Spleen (tissue), 11 donors: Measurements from ENCODE around the gene CFAP54. TPM values are rescaled to one million over a fixed set of nuclear protein-coding genes. Genes with fewer than 3 reads are reported as not detected.

ENCODE experiments used
- DNase-seq: peaks from one replicate; pipeline ENCODE4 v3.0.0-alpha.2; 2020
- H3K27ac ChIP-seq, 8 donors: fragments of 200-600 bp; sonication (generic) in 7 of 8; 1 replicate in 4 of 8; 2 replicates in 4 of 8; pipeline versions ENCODE4 v1.5.0 to v1.8.0; 2016 to 2021; ENCODE audit warnings: inconsistent platforms in 4 of 8, mild to moderate bottlenecking in 4 of 8, moderate library complexity in 1 of 8
- H3K27me3 ChIP-seq, 7 donors: fragments of 200-600 bp; sonication (generic) in 6 of 7; replicated peaks in 1 of 7; 1 replicate in 4 of 7; 2 replicates in 3 of 7; pipeline versions ENCODE4 v1.5.0 to v1.8.0; 2016 to 2021; ENCODE audit warnings: inconsistent platforms in 3 of 7, mild to moderate bottlenecking in 1 of 7
- H3K36me3 ChIP-seq, 6 donors: fragments of 200-600 bp; sonication (generic) in 5 of 6; 1 replicate in 4 of 6; 2 replicates in 2 of 6; pipeline versions ENCODE4 v1.5.0 to v1.8.0; 2016 to 2021; ENCODE audit warnings: inconsistent platforms in 2 of 6
- H3K4me1 ChIP-seq, 6 donors: fragments of 200-600 bp; sonication (generic) in 5 of 6; 1 replicate in 3 of 6; 2 replicates in 3 of 6; pipeline versions ENCODE4 v1.5.0 to v1.8.0; 2016 to 2021; ENCODE audit warnings: inconsistent platforms in 3 of 6
- H3K4me3 ChIP-seq, 8 donors: fragments of 200-600 bp; sonication (generic) in 7 of 8; 1 replicate in 4 of 8; 2 replicates in 4 of 8; pipeline versions ENCODE4 v1.5.0 to v1.8.0; 2016 to 2021; ENCODE audit warnings: inconsistent platforms in 4 of 8, mild to moderate bottlenecking in 4 of 8, moderate library complexity in 2 of 8
- H3K9me3 ChIP-seq, 8 donors: fragments of 200-600 bp; sonication (generic) in 7 of 8; 1 replicate in 4 of 8; 2 replicates in 4 of 8; pipeline versions ENCODE4 v1.5.0 to v1.8.0; 2016 to 2021; ENCODE audit warnings: inconsistent platforms in 4 of 8
- POLR2A ChIP-seq, 3 donors: fragments of 450-650 bp; IDR thresholded peaks; one replicate each; pipeline ENCODE4 v1.5.1; 2017; ENCODE audit warnings: antibody characterized with exemption in 3 of 3, mild to moderate bottlenecking in 1 of 3
- POLR2AphosphoS5 ChIP-seq, 3 donors: sonication (generic); formaldehyde crosslinking; IDR thresholded peaks; one replicate each; pipeline ENCODE4 v1.5.1; 2017; ENCODE audit warnings: antibody characterized with exemption in 3 of 3
- WGBS, 5 donors: extraction: QIAGEN DNeasy Blood & Tissue Kit in 3 of 5; methylation state at CpG; one replicate each; pipeline versions ENCODE4 v1.1.5 to v1.1.7; 2013 to 2018; 5-methylcytosine and 5-hydroxymethylcytosine counted together
- intact Hi-C: fragments of 100-400 bp; cut with DNase I; formaldehyde crosslinking; loops from one replicate; pipeline ENCODE4 v1.15.0; 2023; ENCODE audit warnings: low total_unique reads
- polyA plus RNA-seq, 3 donors: library from polyadenylated mRNA; stranded (reverse); fragments of 200-250 nt; gene quantifications; one replicate each; pipeline ENCODE4 v1.2.1, GENCODE V29; 2013
- total RNA-seq, 7 donors: library from RNA; depleted of rRNA in 3 of 7; stranded (reverse); fragments of >200 nt in 3 of 7; fragmentation: NEBNext Ultra II Directional in 4 of 7; extraction: Animal tissue kit (Norgen Biotek cat#: 25700) in 4 of 7; gene quantifications; one replicate each; pipeline versions ENCODE4 v1.1.0 to v1.2.1, GENCODE V29; 2016 to 2021
- TF ChIP-seq, protein P1 (sequence below), 11 experiments: fragments of 200-600 bp in 7 of 11; fragments of 450-650 bp in 4 of 11; sonication (generic) in 4 of 11; IDR thresholded peaks in 8 of 11; conservative IDR thresholded peaks in 3 of 11; 1 replicate in 7 of 11; 2 replicates in 4 of 11; pipeline versions ENCODE4 v1.4.0 to v1.8.0; 2016 to 2021; ENCODE audit warnings: antibody characterized with exemption in 11 of 11, inconsistent platforms in 4 of 11, mild to moderate bottlenecking in 1 of 11
- donor health status: healthy with polysubstance abuse.
- donor health status: DM: no; HTN: no; CAD: no; lungs with moderate emphysema.
- donor health status: DM: no; HTN: no; CAD: no.
- donor health status: Bipolar disorder and iron deficiency.
- donor health status: healthy.
- donor health status: DM: no; HTN: no; CAD: no.
- donor health status: DM: yes; HTN: yes; CAD: no.

CFAP54 gene
- total and polyA plus RNA-seq, 10 donors, result 0.09 to 3.6 (median 2.1) TPM

DNA sequence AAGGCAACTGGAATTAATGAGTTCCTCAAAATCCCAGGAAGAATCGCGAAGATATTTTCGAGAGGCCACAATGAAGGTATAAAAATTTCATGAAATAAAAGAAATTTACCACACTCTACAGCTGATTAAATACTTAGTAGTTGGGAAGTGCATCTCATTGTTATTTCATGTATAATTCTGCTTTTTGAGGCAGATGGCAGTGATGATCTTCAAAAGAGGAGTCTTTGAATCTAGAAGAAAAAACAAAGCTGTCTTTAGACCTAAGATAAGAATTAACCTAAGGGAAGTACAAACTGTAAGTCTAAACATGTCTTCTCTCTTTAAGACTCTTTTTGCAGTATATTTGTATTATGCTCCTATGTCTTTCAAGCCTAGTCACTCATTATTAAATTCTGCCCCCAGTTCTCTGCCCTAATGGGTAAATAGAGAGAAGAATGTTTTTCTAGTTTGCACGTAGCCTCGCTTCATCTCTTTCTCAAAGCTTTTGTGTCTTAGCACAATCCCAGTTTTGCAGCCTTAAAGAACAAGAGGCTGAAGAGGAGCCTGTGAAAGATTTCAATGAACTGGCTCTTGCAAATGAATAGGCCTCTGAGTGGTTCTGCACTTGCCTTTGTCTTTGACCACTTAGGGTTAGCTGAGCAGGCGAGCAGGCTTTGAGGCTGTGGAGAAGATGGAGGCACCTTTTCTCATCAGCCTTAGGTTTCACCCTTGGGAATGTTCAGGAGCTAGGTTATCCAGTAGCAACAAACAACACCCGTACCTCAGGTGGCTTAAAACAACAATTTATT, 32.7 kb downstream of the CFAP54 start:
- H3K36me3 ChIP-seq, result no peaks in the 10 kb centered on the region
- H3K4me3 ChIP-seq, result no peak overlapping the region
- intact Hi-C loops, result no loop called here
- no peaks in the 10 kb centered on the region for H3K9me3 ChIP-seq
- H3K4me1 ChIP-seq, result no peaks in the 10 kb centered on the region
- WGBS, 5 donors, result 92 to 96% (median 95%) methylated on average over 7 of the region's 7 CpGs
- H3K27me3 ChIP-seq, result no peaks in the 10 kb centered on the region
- TF ChIP-seq POLR2AphosphoS5 (IDR thresholded peaks at IDR 0.05) (no peak), POLR2A (IDR thresholded peaks at IDR 0.05) (no peak)
- TF ChIP-seq, protein P1, sequence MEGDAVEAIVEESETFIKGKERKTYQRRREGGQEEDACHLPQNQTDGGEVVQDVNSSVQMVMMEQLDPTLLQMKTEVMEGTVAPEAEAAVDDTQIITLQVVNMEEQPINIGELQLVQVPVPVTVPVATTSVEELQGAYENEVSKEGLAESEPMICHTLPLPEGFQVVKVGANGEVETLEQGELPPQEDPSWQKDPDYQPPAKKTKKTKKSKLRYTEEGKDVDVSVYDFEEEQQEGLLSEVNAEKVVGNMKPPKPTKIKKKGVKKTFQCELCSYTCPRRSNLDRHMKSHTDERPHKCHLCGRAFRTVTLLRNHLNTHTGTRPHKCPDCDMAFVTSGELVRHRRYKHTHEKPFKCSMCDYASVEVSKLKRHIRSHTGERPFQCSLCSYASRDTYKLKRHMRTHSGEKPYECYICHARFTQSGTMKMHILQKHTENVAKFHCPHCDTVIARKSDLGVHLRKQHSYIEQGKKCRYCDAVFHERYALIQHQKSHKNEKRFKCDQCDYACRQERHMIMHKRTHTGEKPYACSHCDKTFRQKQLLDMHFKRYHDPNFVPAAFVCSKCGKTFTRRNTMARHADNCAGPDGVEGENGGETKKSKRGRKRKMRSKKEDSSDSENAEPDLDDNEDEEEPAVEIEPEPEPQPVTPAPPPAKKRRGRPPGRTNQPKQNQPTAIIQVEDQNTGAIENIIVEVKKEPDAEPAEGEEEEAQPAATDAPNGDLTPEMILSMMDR (IDR thresholded peaks at IDR 0.05 in 8 of 11, conservative IDR thresholded peaks at IDR 0.05 in 3 of 11), result no peak
- DNase-seq, result no peak
- H3K27ac ChIP-seq, result no peak overlapping the region

DNA sequence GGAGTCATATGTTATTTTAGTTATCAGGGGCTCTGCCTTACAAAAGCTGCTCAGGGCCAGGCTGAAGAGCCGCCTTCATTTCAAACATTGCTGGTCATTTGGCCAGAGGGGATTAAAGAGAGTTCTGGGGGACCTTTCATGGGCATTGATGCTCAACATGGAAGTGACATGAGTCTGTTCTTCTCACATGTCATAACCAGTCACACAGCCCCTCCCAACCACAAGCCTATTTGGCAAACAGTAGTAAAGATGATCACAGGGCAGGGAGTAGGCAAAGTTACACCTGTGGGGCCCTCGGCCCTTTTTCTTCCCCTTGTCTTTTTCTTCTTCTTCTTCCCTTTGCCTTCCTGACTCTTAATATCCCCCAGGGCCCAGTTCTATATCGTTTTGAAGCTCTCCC, 33.3 kb downstream of the CFAP54 start:
- no peak for DNase-seq
- H3K27ac ChIP-seq, result no peak overlapping the region
- no peak overlapping the region for H3K4me3 ChIP-seq
- no peaks in the 10 kb centered on the region for H3K4me1 ChIP-seq
- intact Hi-C loops, result no loop called here
- H3K9me3 ChIP-seq, result no peaks in the 10 kb centered on the region
- no peaks in the 10 kb centered on the region for H3K36me3 ChIP-seq
- no peaks in the 10 kb centered on the region for H3K27me3 ChIP-seq
- 72 to 83% (median 76%) methylated on average over 3 of the region's 3 CpGs for whole genome bisulfite sequencing, 5 donors
- no peak for TF ChIP-seq POLR2A (IDR thresholded peaks at IDR 0.05)
- TF ChIP-seq, protein P1 (IDR thresholded peaks at IDR 0.05 in 8 of 11, conservative IDR thresholded peaks at IDR 0.05 in 3 of 11), result no peak
- no peak for TF ChIP-seq POLR2AphosphoS5 (IDR thresholded peaks at IDR 0.05)

DNA sequence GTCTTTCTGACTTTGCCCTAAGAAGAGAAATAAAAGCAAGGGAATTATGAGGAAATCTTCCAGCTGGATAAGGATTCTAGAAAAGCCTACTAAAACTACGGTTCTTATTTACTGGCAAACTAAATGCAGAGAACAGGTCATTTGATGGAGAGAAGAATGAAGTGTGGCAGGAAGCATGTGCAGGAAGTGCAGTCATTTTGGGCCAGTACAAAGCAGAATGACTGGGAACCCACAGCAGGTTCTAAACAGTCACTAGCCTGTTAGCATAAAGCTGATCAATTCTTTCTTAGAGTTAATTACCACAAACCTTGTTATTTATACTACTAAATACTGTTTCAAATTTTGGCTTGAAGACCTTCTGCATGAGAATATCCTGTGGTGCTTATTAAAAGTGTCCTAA, 36.7 kb downstream of the CFAP54 start:
- 14 to 32% (median 21%) methylated on average over 1 of the region's 1 CpG for WGBS, 5 donors
- H3K27ac ChIP-seq, result no peak overlapping the region
- TF ChIP-seq POLR2AphosphoS5 (IDR thresholded peaks at IDR 0.05) (no peak), POLR2A (IDR thresholded peaks at IDR 0.05) (no peak)
- TF ChIP-seq, protein P1 (IDR thresholded peaks at IDR 0.05 in 8 of 11, conservative IDR thresholded peaks at IDR 0.05 in 3 of 11), result no peak
- no peaks in the 10 kb centered on the region for H3K27me3 ChIP-seq
- no peaks in the 10 kb centered on the region for H3K9me3 ChIP-seq
- no peak for DNase-seq
- H3K4me3 ChIP-seq, result no peak overlapping the region
- H3K36me3 ChIP-seq, result no peaks in the 10 kb centered on the region
- intact Hi-C loops, result no loop called here
- H3K4me1 ChIP-seq, result no peaks in the 10 kb centered on the region

DNA sequence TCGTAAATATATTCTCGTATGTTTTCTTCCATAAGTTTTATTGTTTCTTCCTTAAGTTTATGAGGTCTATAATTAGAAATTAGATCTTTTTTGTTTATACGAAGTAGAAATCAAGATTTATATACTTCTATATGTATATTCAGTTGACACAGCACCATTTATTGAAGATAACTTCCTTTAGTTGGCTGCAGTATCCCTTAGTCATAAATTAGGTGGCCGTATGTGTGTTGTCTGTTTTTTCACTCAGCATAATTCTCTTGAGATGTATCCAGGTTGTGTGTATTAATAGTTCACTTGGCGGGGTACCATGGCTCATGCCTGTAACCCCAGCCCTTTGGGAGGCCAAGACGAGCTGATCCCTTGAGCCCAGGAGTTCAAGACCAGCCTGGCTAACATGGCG, 40.5 kb downstream of the CFAP54 start:
- Histone ChIP-seq H3K27ac (no peak overlapping the region), H3K27me3 (no peaks in the 10 kb centered on the region), H3K9me3 (no peaks in the 10 kb centered on the region), H3K4me1 (no peaks in the 10 kb centered on the region), H3K36me3 (no peaks in the 10 kb centered on the region), H3K4me3 (no peak overlapping the region)
- intact Hi-C loops, result no loop called here
- WGBS, 5 donors, result 84 to 91% (median 87%) methylated on average over 7 of the region's 7 CpGs
- DNase-seq, result no peak
- no peak for TF ChIP-seq POLR2AphosphoS5 (IDR thresholded peaks at IDR 0.05)
- TF ChIP-seq, protein P1 (IDR thresholded peaks at IDR 0.05 in 8 of 11, conservative IDR thresholded peaks at IDR 0.05 in 3 of 11), result no peak
- TF ChIP-seq POLR2A (IDR thresholded peaks at IDR 0.05), result no peak
